GM19240 (cell line): ENCODE data around the gene C22orf23.

ENCODE experiments used
- DNase-seq: peaks from one replicate; pipeline ENCODE4 v3.0.0; 2011; ENCODE audit warnings: low spot score; ENCODE audit not compliant: insufficient read length

C22orf23 gene

GRCh38 chr22:37898441-37899181, 54.8 kb downstream of the C22orf23 start:
- no peak for DNase-seq

DNA sequence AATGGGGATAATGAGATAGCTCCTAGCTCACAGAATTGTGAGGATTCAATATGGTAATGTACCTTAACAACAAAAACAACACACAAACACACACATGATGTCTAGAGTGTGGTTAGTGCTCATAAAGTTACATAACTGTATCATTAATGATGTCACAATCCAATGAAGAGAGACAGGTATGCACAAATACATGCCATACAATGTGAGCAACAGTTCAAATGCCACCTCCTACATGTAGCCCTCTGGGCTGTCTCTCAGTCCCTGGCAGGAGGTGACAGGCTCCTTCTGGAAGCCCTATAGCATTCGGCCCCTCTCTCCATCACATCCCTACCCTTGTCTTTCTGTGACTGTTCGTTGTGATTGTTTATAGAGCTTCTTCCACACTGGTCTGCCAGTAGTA, 55.6 kb downstream of the C22orf23 start:
- DNase-seq = no peak

DNA sequence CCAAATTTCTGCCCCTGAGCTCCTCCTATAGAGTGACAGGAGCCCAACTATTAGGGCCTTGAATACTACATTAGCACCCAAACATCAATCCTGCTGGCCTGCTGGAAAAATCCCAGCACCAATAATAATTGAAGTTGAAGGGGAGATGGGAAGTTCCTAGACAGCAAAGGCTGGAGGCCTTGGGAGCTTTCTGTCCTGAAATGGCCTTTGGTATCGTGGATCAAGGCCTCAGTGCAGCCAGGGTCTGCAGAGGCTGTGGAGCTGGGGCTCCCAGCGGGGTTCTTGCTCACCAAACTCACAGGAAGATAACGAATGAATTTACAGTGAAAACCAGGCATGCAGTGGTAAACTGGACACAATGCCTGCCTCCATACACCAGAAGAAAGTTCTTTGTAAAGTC, 56.5 kb downstream of the C22orf23 start:
- DNase-seq = no peak

GRCh38 chr22:37896181-37896592, 57.2 kb downstream of the C22orf23 start:
- peak; percentile 69 for DNase-seq

DNA sequence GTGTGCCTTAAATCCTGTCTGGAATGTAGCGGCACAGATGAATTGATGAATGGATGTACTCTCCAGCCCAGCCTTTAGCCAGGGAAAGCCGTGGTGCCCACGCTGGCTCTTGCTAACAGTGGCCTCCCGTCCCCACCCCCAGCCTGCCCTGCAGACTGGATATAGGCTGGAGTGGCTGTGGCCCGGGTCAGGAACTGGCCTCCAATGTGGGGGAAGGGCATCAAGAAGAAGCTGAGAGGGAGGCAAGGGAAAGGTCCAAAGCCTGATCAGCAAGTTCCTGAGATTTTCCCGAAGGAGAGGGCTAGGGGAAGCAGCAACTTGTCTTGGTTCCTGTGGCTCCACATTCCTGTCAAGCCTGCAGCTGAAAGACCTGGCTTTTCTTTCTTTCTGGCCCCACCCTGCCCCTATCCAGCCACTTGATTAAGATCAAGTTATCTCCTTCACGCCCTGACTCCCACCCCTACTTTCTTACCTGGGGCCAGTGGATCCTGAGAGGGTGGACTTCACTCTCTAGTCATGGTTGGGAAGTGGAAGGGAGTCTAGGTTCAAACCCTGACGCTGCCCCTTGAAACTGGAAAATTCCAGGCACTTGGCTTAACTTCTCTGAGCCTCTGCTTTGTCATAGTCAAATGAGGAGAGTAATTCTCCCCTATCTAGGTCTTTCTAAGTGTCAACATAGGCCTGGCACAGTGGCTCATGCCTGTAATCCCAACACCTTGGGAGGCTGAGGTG, 58.3 kb downstream of the C22orf23 start:
- DNase-seq = no peak

- DNase-seq = no peak
Observed at GRCh38 chr22:37893583-37893983, 59.8 kb downstream of the C22orf23 start.
